ENCODE results near the gene UNC93A. TPM values are rescaled to one million over a fixed set of nuclear protein-coding genes. Genes with fewer than 3 reads are reported as not detected.

Gene UNC93A
- total RNA-seq, 4 donors from 2014 or later = not detected

DNA sequence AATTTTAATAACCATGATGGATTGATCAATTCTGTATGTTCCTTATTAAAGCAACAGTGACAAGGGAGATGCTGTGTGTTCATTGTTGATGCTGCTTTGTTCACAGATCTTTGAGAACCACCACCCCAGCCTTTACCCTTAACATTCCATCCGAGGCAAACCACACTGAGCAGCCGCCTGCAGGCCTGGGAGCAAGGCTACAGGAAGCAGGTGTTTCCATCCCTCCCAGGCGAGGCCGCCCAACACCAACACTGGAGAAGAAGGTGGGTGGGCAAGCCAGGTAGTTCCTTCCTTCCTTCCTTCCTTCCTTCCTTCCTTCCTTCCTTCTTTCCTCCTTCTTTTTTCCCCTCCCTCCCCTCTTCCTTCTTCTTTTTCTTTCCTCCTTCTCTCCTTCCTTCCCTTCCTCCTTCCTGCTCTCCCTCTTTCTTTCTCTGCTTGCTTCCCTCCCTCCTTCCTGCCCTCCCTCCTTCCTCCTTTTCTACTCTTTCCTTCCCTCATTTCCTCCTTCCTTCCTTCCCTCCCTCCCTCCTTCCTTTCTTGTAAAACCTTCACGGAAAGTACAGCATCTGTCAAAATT lies 47.5 kb downstream of the UNC93A start:
- intact Hi-C loops (cut with DNase I) = no loop called here
- 73 to 85% methylated on average over 5 of the region's 5 CpGs for WGBS, 2 donors
- Histone ChIP-seq H3K4me3 (replicated peaks in 1 of 3) (no peak overlapping the region), H3K36me3 (no peaks in the 10 kb centered on the region), H3K9me3 (no peaks in the 10 kb centered on the region), H3K27me3 (no peaks in the 10 kb centered on the region), H3K27ac (no peak overlapping the region), H3K4me1 (no peaks in the 10 kb centered on the region)
- TF ChIP-seq POLR2A (IDR thresholded peaks at IDR 0.05) = no peak
- TF ChIP-seq, protein P1, sequence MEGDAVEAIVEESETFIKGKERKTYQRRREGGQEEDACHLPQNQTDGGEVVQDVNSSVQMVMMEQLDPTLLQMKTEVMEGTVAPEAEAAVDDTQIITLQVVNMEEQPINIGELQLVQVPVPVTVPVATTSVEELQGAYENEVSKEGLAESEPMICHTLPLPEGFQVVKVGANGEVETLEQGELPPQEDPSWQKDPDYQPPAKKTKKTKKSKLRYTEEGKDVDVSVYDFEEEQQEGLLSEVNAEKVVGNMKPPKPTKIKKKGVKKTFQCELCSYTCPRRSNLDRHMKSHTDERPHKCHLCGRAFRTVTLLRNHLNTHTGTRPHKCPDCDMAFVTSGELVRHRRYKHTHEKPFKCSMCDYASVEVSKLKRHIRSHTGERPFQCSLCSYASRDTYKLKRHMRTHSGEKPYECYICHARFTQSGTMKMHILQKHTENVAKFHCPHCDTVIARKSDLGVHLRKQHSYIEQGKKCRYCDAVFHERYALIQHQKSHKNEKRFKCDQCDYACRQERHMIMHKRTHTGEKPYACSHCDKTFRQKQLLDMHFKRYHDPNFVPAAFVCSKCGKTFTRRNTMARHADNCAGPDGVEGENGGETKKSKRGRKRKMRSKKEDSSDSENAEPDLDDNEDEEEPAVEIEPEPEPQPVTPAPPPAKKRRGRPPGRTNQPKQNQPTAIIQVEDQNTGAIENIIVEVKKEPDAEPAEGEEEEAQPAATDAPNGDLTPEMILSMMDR (IDR thresholded peaks at IDR 0.05) = no peak
- DNase-seq = no peak

DNA sequence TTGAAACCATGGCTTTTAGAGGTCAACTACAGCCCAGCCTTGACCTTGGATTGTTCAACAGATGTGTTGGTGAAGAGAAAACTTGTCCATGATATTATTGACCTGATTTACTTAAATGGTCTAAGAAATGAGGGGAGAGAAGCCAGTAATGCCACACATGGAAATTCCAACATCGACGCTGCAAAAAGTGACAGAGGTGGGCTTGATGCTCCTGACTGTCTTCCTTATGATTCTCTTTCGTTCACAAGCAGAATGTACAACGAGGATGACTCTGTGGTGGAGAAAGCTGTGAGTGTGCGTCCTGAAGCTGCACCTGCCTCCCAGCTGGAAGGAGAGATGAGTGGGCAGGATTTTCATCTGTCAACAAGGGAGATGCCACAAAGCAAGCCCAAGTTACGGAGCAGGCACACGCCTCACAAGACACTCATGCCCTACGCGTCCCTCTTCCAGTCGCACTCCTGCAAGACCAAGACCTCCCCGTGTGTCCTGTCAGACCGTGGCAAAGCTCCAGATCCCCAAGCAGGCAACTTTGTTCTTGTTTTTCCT lies 50.0 kb downstream of the UNC93A start:
- no peaks in the 10 kb centered on the region for H3K9me3 ChIP-seq
- TF ChIP-seq, protein P1 (IDR thresholded peaks at IDR 0.05) = no peak
- TF ChIP-seq POLR2A (IDR thresholded peaks at IDR 0.05) = no peak
- intact Hi-C loops (cut with DNase I) = no loop called here
- no peaks in the 10 kb centered on the region for H3K36me3 ChIP-seq
- no peak overlapping the region for H3K4me3 ChIP-seq (replicated peaks in 1 of 3)
- 68 to 75% methylated on average over 12 of the region's 12 CpGs for WGBS, 2 donors
- no peak overlapping the region for H3K27ac ChIP-seq
- no peak for DNase-seq
- no peaks in the 10 kb centered on the region for H3K4me1 ChIP-seq
- no peaks in the 10 kb centered on the region for H3K27me3 ChIP-seq

DNA sequence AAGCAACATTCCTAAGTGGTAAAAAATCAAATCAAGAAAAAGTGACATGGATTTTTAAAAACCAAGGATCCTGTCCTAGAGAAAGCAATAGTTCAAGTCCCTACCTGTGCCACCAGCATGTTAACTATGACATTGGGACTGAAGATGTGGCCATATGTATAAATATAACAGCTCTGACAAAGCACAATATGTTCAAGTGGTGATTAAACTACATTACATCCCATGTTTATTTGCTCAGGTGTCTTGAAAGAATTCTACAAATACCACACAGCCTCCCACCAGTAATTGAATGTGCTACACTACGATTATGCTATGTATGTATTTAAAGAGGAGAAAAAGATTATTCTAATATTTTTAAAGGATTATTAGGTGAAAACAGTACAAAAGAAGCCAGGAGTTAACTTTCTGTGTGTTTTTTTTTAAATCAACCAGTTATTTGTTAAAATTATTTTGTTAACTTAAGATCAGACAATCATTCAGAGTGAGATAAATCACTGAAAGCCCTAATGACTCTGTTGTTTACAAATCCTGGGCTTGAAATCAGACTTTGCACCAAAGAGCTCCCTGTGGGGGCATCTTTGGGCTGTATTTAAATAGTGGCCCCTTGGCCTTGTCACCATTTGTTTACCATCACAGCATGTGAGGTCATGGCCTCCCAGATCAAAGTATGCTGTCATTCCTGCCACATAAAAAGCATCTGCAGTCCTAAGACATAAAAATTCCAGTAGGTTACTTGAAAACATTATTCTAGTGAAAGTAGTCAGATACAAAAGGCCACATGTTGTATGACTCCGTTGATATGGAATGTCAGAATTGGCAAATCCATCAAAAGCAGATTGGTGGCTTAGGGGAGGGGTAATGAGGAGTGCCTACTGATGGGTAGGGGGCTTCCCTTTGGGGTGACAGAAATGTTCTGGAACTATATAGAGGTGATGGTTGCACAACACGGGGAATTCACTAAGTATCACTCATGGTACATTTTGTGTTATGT lies 50.8 kb downstream of the UNC93A start:
- no peak overlapping the region for H3K27ac ChIP-seq
- 65 to 69% methylated on average over 3 of the region's 3 CpGs for WGBS, 2 donors
- H3K9me3 ChIP-seq = no peaks in the 10 kb centered on the region
- no peak for DNase-seq
- intact Hi-C loops (cut with DNase I) = no loop called here
- no peak for TF ChIP-seq POLR2A (IDR thresholded peaks at IDR 0.05)
- H3K36me3 ChIP-seq = no peaks in the 10 kb centered on the region
- H3K27me3 ChIP-seq = no peaks in the 10 kb centered on the region
- no peaks in the 10 kb centered on the region for H3K4me1 ChIP-seq
- no peak overlapping the region for H3K4me3 ChIP-seq (replicated peaks in 1 of 3)

DNA sequence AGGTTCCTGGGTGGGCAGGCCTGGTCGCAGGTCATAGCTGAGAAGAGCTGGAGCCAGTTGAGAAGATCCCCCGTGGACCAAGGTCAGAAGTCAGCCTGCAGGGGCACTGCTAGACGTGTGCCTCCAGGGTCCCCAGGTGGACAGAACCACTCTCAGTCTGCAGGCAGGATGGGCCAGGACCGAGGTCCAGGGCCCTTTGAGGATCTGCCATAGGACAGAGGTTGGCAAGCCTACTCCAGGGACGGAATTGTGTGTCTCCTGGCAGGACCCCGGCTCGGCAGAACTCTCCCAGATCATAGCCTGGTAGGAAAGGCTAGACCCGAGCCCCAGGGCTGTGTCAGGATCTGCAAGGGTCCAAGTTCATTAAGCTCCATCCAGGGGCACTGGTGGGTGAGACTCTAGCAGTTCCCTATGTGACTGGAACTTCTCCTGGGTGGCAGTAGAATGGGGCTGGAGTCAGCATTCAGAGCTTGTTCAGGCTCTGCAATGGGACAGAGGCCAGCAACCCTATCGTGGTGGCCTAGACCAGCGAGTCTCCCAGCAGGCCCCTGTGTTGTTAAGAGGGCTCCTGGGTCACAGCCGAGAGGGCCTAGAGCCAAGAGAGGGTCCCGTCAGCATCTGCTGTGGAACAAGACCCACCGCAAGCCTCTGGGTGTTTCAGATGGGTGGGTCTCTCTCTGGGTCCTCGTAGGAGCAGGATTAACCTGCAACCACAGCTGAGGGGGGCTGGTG lies 51.9 kb downstream of the UNC93A start:
- DNase-seq = no peak
- WGBS, 2 donors = 88 to 91% methylated on average over 5 to 9 of the region's 14 CpGs

DNA sequence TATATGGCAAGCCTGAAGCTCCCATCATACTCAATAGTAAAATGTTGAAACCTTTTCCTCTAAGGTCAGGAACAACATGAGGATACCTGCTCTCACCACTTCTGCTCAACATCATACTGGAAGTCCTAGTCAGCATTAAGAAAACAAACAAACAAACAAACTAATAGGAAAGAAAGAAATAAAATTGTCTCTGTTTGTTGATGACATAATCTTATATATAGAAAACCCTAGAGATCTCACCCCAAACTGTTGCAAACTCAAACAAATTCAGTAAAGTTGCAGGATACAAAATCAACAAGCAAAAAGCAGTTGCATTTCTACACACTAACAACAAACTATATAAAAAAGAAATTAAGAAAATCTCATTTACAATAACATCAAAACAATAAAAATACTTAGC lies 54.2 kb downstream of the UNC93A start:
- intact Hi-C loops (cut with DNase I) = no loop called here
- H3K4me3 ChIP-seq (replicated peaks in 1 of 3) = no peak overlapping the region
- H3K4me1 ChIP-seq = peaks cover 0 to 2% of the 10 kb centered on the region in 2 donors
- DNase-seq = no peak
- no peaks in the 10 kb centered on the region for H3K36me3 ChIP-seq
- no peak overlapping the region for H3K27ac ChIP-seq
- TF ChIP-seq, protein P1 (IDR thresholded peaks at IDR 0.05) = no peak
- TF ChIP-seq POLR2A (IDR thresholded peaks at IDR 0.05) = no peak
- H3K27me3 ChIP-seq = no peaks in the 10 kb centered on the region
- no peaks in the 10 kb centered on the region for H3K9me3 ChIP-seq

More for the DNA sequence above, 51.9 kb downstream of the UNC93A start:
- Histone ChIP-seq H3K27me3 (no peaks in the 10 kb centered on the region), H3K4me3 (replicated peaks in 1 of 3) (no peak overlapping the region), H3K27ac (no peak overlapping the region), H3K36me3 (no peaks in the 10 kb centered on the region), H3K4me1 (no peaks in the 10 kb centered on the region), H3K9me3 (no peaks in the 10 kb centered on the region)
- intact Hi-C loops (cut with DNase I) = no loop called here
- TF ChIP-seq, protein P1 (IDR thresholded peaks at IDR 0.05) = no peak
- no peak for TF ChIP-seq POLR2A (IDR thresholded peaks at IDR 0.05)
